KOPT-K1 (cell line): ENCODE data around the gene ARRB1.

Experiments used
- H3K27ac ChIP-seq: fragments of 200-600 bp; sonication (generic); 2 replicates; pipeline ENCODE4 v1.5.1; 2016; ENCODE audit warnings: antibody characterized with exemption, mild to moderate bottlenecking, low read depth, low read length; ENCODE audit not compliant: poor library complexity, severe bottlenecking
- H3K36me3 ChIP-seq: fragments of 200-600 bp; sonication (generic); 2 replicates; pipeline ENCODE4 v1.5.1; 2017; ENCODE audit warnings: antibody characterized with exemption, mild to moderate bottlenecking, low read length, moderate library complexity; ENCODE audit not compliant: insufficient read depth
- H3K9me3 ChIP-seq: fragments of 200-600 bp; sonication (generic); 2 replicates; pipeline ENCODE4 v1.5.1; 2017; ENCODE audit warnings: antibody characterized with exemption, low read length, mild to moderate bottlenecking; ENCODE audit not compliant: insufficient read depth, poor library complexity, severe bottlenecking

ARRB1 gene

GRCh38 chr11:75325713-75326438, 25.6 kb downstream of the ARRB1 start:
- Histone ChIP-seq H3K27ac (peak overlapping the region; percentile 48), H3K9me3 (no peaks in the 10 kb centered on the region), H3K36me3 (no peaks in the 10 kb centered on the region)

GRCh38 chr11:75324740-75325139, 26.7 kb downstream of the ARRB1 start:
- no peaks in the 10 kb centered on the region for H3K36me3 ChIP-seq
- H3K27ac ChIP-seq, result peak overlapping the region; percentile 43
- H3K9me3 ChIP-seq, result no peaks in the 10 kb centered on the region

GRCh38 chr11:75324189-75324588, 27.3 kb downstream of the ARRB1 start:
- H3K27ac ChIP-seq, result peak overlapping the region; percentile 43

GRCh38 chr11:75323609-75324008, 27.9 kb downstream of the ARRB1 start:
- Histone ChIP-seq H3K27ac (no peak overlapping the region), H3K9me3 (no peaks in the 10 kb centered on the region), H3K36me3 (no peaks in the 10 kb centered on the region)

More at GRCh38 chr11:75324189-75324588, 27.3 kb downstream of the ARRB1 start:
- Histone ChIP-seq H3K9me3 (no peaks in the 10 kb centered on the region), H3K36me3 (no peaks in the 10 kb centered on the region)

GRCh38 chr11:75320643-75321042, 30.8 kb downstream of the ARRB1 start:
- Histone ChIP-seq H3K9me3 (no peaks in the 10 kb centered on the region), H3K27ac (no peak overlapping the region), H3K36me3 (no peaks in the 10 kb centered on the region)

GRCh38 chr11:75320046-75320618, 31.3 kb downstream of the ARRB1 start:
- Histone ChIP-seq H3K9me3 (no peaks in the 10 kb centered on the region), H3K27ac (no peak overlapping the region), H3K36me3 (no peaks in the 10 kb centered on the region)

GRCh38 chr11:75319035-75319877, 32.2 kb downstream of the ARRB1 start:
- Histone ChIP-seq H3K9me3 (no peaks in the 10 kb centered on the region), H3K36me3 (no peaks in the 10 kb centered on the region), H3K27ac (no peak overlapping the region)

- H3K9me3 ChIP-seq, result no peaks in the 10 kb centered on the region
- no peak overlapping the region for H3K27ac ChIP-seq
Observed at GRCh38 chr11:75317446-75318122, 33.9 kb downstream of the ARRB1 start.

GRCh38 chr11:75315439-75315805, 36.0 kb downstream of the ARRB1 start:
- Histone ChIP-seq H3K27ac (no peak overlapping the region), H3K9me3 (no peaks in the 10 kb centered on the region), H3K36me3 (no peaks in the 10 kb centered on the region)

More at GRCh38 chr11:75317446-75318122, 33.9 kb downstream of the ARRB1 start:
- no peaks in the 10 kb centered on the region for H3K36me3 ChIP-seq

- Histone ChIP-seq H3K9me3 (no peaks in the 10 kb centered on the region), H3K27ac (no peak overlapping the region), H3K36me3 (no peaks in the 10 kb centered on the region)
Observed at GRCh38 chr11:75314771-75315438, 36.6 kb downstream of the ARRB1 start.

GRCh38 chr11:75313513-75314272, 37.8 kb downstream of the ARRB1 start:
- no peaks in the 10 kb centered on the region for H3K9me3 ChIP-seq
- H3K27ac ChIP-seq, result no peak overlapping the region
- H3K36me3 ChIP-seq, result no peaks in the 10 kb centered on the region

GRCh38 chr11:75312346-75312745, 39.1 kb downstream of the ARRB1 start:
- no peak overlapping the region for H3K27ac ChIP-seq
- H3K36me3 ChIP-seq, result no peaks in the 10 kb centered on the region
- no peaks in the 10 kb centered on the region for H3K9me3 ChIP-seq

GRCh38 chr11:75311858-75312288, 39.6 kb downstream of the ARRB1 start:
- Histone ChIP-seq H3K9me3 (no peaks in the 10 kb centered on the region), H3K27ac (no peak overlapping the region), H3K36me3 (no peaks in the 10 kb centered on the region)

GRCh38 chr11:75308986-75309385, 42.5 kb downstream of the ARRB1 start:
- H3K27ac ChIP-seq, result no peak overlapping the region
- no peaks in the 10 kb centered on the region for H3K36me3 ChIP-seq
- H3K9me3 ChIP-seq, result no peaks in the 10 kb centered on the region
